Tibial nerve (tissue), 4 donors: ENCODE data around the gene GGCX.

Experiments used
- EP300 ChIP-seq, 2 donors: sonication (generic); formaldehyde crosslinking; IDR thresholded peaks; one replicate each; pipeline ENCODE4 v1.6.1; 2017; ENCODE audit warnings: antibody characterized with exemption in 2 of 2, mild to moderate bottlenecking in 1 of 2
- POLR2A ChIP-seq, 2 donors: fragments of 450-650 bp; IDR thresholded peaks; one replicate each; pipeline ENCODE4 v1.6.1; 2017; ENCODE audit warnings: antibody characterized with exemption in 2 of 2, mild to moderate bottlenecking in 2 of 2, moderate library complexity in 2 of 2
- TF ChIP-seq, protein P1 (sequence below), 5 experiments: fragments of 200-600 bp in 3 of 5; fragments of 450-650 bp in 2 of 5; sonication (generic) in 3 of 5; IDR thresholded peaks; one replicate each; pipeline ENCODE4 v1.5.1; 2016 to 2019; ENCODE audit warnings: antibody characterized with exemption in 5 of 5, mild to moderate bottlenecking in 3 of 5, moderate library complexity in 2 of 5

- TF ChIP-seq, protein P1, sequence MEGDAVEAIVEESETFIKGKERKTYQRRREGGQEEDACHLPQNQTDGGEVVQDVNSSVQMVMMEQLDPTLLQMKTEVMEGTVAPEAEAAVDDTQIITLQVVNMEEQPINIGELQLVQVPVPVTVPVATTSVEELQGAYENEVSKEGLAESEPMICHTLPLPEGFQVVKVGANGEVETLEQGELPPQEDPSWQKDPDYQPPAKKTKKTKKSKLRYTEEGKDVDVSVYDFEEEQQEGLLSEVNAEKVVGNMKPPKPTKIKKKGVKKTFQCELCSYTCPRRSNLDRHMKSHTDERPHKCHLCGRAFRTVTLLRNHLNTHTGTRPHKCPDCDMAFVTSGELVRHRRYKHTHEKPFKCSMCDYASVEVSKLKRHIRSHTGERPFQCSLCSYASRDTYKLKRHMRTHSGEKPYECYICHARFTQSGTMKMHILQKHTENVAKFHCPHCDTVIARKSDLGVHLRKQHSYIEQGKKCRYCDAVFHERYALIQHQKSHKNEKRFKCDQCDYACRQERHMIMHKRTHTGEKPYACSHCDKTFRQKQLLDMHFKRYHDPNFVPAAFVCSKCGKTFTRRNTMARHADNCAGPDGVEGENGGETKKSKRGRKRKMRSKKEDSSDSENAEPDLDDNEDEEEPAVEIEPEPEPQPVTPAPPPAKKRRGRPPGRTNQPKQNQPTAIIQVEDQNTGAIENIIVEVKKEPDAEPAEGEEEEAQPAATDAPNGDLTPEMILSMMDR (IDR thresholded peaks at IDR 0.05): no peak
- TF ChIP-seq POLR2A (IDR thresholded peaks at IDR 0.05) (no peak), EP300 (IDR thresholded peaks at IDR 0.05) (no peak)
Measured at GRCh38 chr2:85541753-85542457, 19.4 kb downstream of the GGCX start.
